GM23248 (cell line): ENCODE results near the gene MYORG. TPM values are rescaled to one million over a fixed set of nuclear protein-coding genes. Genes with fewer than 3 reads are reported as not detected.
"Not testable (repeated sequence)": the region's sequence is repeated elsewhere in the genome, so short reads cannot be mapped to it uniquely, and the experiment has no call there.

ENCODE experiments used
- DNase-seq: peaks from one replicate; pipeline ENCODE4 v3.0.0-alpha.2; 2015
- H2AFZ ChIP-seq: fragments of 200-600 bp; sonication (generic); 2 replicates; pipeline ENCODE4 v1.6.1; 2016; ENCODE audit warnings: antibody characterized with exemption
- H3F3A ChIP-seq: fragments of 200-600 bp; sonication (generic); 2 replicates; pipeline ENCODE4 v1.6.1; 2016; ENCODE audit warnings: mild to moderate bottlenecking, antibody characterized with exemption, mixed run types; ENCODE audit not compliant: insufficient read depth
- H3K27ac ChIP-seq: fragments of 200-600 bp; sonication (generic); 2 replicates; pipeline ENCODE4 v1.5.1; 2016; ENCODE audit warnings: mild to moderate bottlenecking
- H3K27me3 ChIP-seq: fragments of 200-600 bp; sonication (generic); replicated peaks from 2 replicates; pipeline ENCODE4 v1.6.1; 2016; ENCODE audit warnings: mild to moderate bottlenecking; ENCODE audit not compliant: insufficient read depth
- H3K36me3 ChIP-seq: fragments of 200-600 bp; sonication (generic); 2 replicates; pipeline ENCODE4 v1.6.1; 2016; ENCODE audit warnings: low read depth, mild to moderate bottlenecking
- H3K4me1 ChIP-seq: fragments of 200-600 bp; sonication (generic); 2 replicates; pipeline ENCODE4 v1.6.1; 2016; ENCODE audit warnings: mild to moderate bottlenecking; ENCODE audit not compliant: insufficient read depth
- H3K4me2 ChIP-seq: fragments of 200-600 bp; sonication (generic); one replicate; pipeline ENCODE4 v1.6.1; 2016; ENCODE audit warnings: mild to moderate bottlenecking; ENCODE audit not compliant: unreplicated experiment
- H3K4me3 ChIP-seq: fragments of 200-600 bp; sonication (generic); 2 replicates; pipeline ENCODE4 v1.5.1; 2016; ENCODE audit warnings: mild to moderate bottlenecking
- H3K79me2 ChIP-seq: fragments of 200-600 bp; sonication (generic); 2 replicates; pipeline ENCODE4 v1.6.1; 2016; ENCODE audit warnings: mild to moderate bottlenecking; ENCODE audit not compliant: insufficient read depth
- H3K9ac ChIP-seq: fragments of 200-600 bp; sonication (generic); 2 replicates; pipeline ENCODE4 v1.6.1; 2016; ENCODE audit warnings: mild to moderate bottlenecking
- H3K9me2 ChIP-seq: fragments of 200-600 bp; sonication (generic); 2 replicates; pipeline ENCODE4 v1.6.1; 2016; ENCODE audit warnings: mixed run types, mild to moderate bottlenecking, moderate library complexity; ENCODE audit not compliant: insufficient read depth
- H3K9me3 ChIP-seq: fragments of 200-600 bp; sonication (generic); one replicate; pipeline ENCODE4 v1.6.1; 2017; ENCODE audit warnings: low read depth
- H4K20me1 ChIP-seq: fragments of 200-600 bp; sonication (generic); 2 replicates; pipeline ENCODE4 v1.6.0; 2016; ENCODE audit not compliant: insufficient read depth
- EZH2 ChIP-seq: fragments of 200-600 bp; sonication (generic); IDR thresholded peaks from 2 replicates; pipeline ENCODE4 v1.6.1; 2018; ENCODE audit warnings: antibody characterized with exemption, mild to moderate bottlenecking; ENCODE audit not compliant: insufficient read depth, poor library complexity, severe bottlenecking
- EZH2phosphoT487 ChIP-seq: fragments of 200-600 bp; sonication (generic); IDR thresholded peaks from 2 replicates; pipeline ENCODE4 v1.6.1; 2018; ENCODE audit warnings: antibody characterized with exemption, moderate library complexity, mild to moderate bottlenecking, low read depth; ENCODE audit not compliant: insufficient read depth
- WGBS, 2 experiments: methylation state at CpG; one replicate each; pipeline ENCODE4 v1.1.6; 2015 to 2017; ENCODE audit warnings: low lambda C conversion rate in 2 of 2, low coverage in 1 of 2; ENCODE audit errors: missing lambda C conversion rate in 2 of 2; 5-methylcytosine and 5-hydroxymethylcytosine counted together
- in situ Hi-C: fragments of 300-500 bp; cut with MboI; formaldehyde crosslinking; loops from 2 replicates; pipeline ENCODE4 v1.15.0; 2020
- polyA plus RNA-seq: library from polyadenylated mRNA; unstranded; fragments of >200 nt; fragmentation: Nextera tagmentation; extraction: Ambion mirVana; gene quantifications from 2 replicates; pipeline ENCODE4 v1.2.1, GENCODE V29; 2016
- total RNA-seq: library from RNA; depleted of rRNA; stranded (reverse); fragments of >200 nt; shearing (Covaris generic); gene quantifications from 2 replicates; pipeline ENCODE4 v1.2.3, GENCODE V29; 2014

The MYORG gene
- total and polyA plus RNA-seq, 2 experiments from 2014 or later: 0.73 to 1.1 TPM

GRCh38 chr9:34343090-34343489, 33.6 kb downstream of the MYORG start:
- no peaks in the 10 kb centered on the region for H3K9me2 ChIP-seq
- H3K4me1 ChIP-seq: no peaks in the 10 kb centered on the region
- in situ Hi-C loops: loop anchor here (5.0 kb wide), 1 partner anchor 34 kb away; the partner anchor contains the start of gene MYORG
- no peak for DNase-seq
- no peak overlapping the region for H3K9ac ChIP-seq
- no peaks in the 10 kb centered on the region for H3F3A ChIP-seq
- H3K36me3 ChIP-seq: peaks cover 10% of the 10 kb centered on the region; the same call in 1 of the 2 replicates
- H3K27me3 ChIP-seq: no peaks in the 10 kb centered on the region
- no peak overlapping the region for H3K4me3 ChIP-seq
- WGBS, 2 experiments: 78 to 83% methylated on average over 5 of the region's 5 CpGs
- no peaks in the 10 kb centered on the region for H3K9me3 ChIP-seq
- H4K20me1 ChIP-seq: no peaks in the 10 kb centered on the region
- no peak overlapping the region for H3K27ac ChIP-seq
- H3K79me2 ChIP-seq: no peaks in the 10 kb centered on the region
- H2AFZ ChIP-seq: no peak overlapping the region
- no peak overlapping the region for H3K4me2 ChIP-seq
- no peak for TF ChIP-seq EZH2phosphoT487

GRCh38 chr9:34341659-34342295, 34.9 kb downstream of the MYORG start:
- no peak overlapping the region for H2AFZ ChIP-seq
- H3K9me2 ChIP-seq: no peaks in the 10 kb centered on the region
- H3K9ac ChIP-seq: no peak overlapping the region
- in situ Hi-C loops: loop anchor here (5.0 kb wide), 1 partner anchor 36 kb away; the partner anchor contains the start of gene MYORG
- no peak overlapping the region for H3K4me2 ChIP-seq
- H3F3A ChIP-seq: no peaks in the 10 kb centered on the region
- no peaks in the 10 kb centered on the region for H3K79me2 ChIP-seq
- no peak overlapping the region for H3K27ac ChIP-seq
- no peak overlapping the region for H3K4me3 ChIP-seq
- no peak for DNase-seq
- H3K36me3 ChIP-seq: peaks cover 10% of the 10 kb centered on the region; the same call in 1 of the 2 replicates
- no peaks in the 10 kb centered on the region for H3K4me1 ChIP-seq
- H3K27me3 ChIP-seq: no peaks in the 10 kb centered on the region
- 85 to 86% methylated on average over 5 to 7 of the region's 7 CpGs for WGBS, 2 experiments
- no peaks in the 10 kb centered on the region for H3K9me3 ChIP-seq
- no peaks in the 10 kb centered on the region for H4K20me1 ChIP-seq
- TF ChIP-seq EZH2 (no peak), EZH2phosphoT487 (no peak)

GRCh38 chr9:34338665-34339385, 37.9 kb downstream of the MYORG start:
- no peak overlapping the region for H3K9ac ChIP-seq
- H3K27me3 ChIP-seq: no peaks in the 10 kb centered on the region
- DNase-seq: no peak
- H3K9me2 ChIP-seq: no peaks in the 10 kb centered on the region
- no peak overlapping the region for H3K4me2 ChIP-seq
- peaks cover 27% of the 10 kb centered on the region for H3K79me2 ChIP-seq
- no peak overlapping the region for H2AFZ ChIP-seq
- in situ Hi-C loops: no loop called here
- H3K4me3 ChIP-seq: no peak overlapping the region
- WGBS, 2 experiments: 76 to 77% methylated on average over 2 of the region's 2 CpGs
- H3K27ac ChIP-seq: no peak overlapping the region
- H3K4me1 ChIP-seq: no peaks in the 10 kb centered on the region
- H4K20me1 ChIP-seq: no peaks in the 10 kb centered on the region
- no peak for TF ChIP-seq EZH2
- TF ChIP-seq EZH2phosphoT487: no peak
- no peaks in the 10 kb centered on the region for H3K9me3 ChIP-seq
- peaks cover 10% of the 10 kb centered on the region; the same call in 1 of the 2 replicates for H3K36me3 ChIP-seq
- no peaks in the 10 kb centered on the region for H3F3A ChIP-seq

GRCh38 chr9:34338079-34338478, 38.6 kb downstream of the MYORG start:
- peaks cover 34% of the 10 kb centered on the region for H3K79me2 ChIP-seq
- H3K9me2 ChIP-seq, H3K9me3 ChIP-seq, H3K36me3 ChIP-seq, H3K4me3 ChIP-seq, H4K20me1 ChIP-seq, H3F3A ChIP-seq, H3K4me2 ChIP-seq, H3K4me1 ChIP-seq, H3K27me3 ChIP-seq, in situ Hi-C loops, H3K27ac ChIP-seq, H3K9ac ChIP-seq, DNase-seq, H2AFZ ChIP-seq: not testable (repeated sequence)
